ENCODE data around the gene TLR8. TPM values are rescaled to one million over a fixed set of nuclear protein-coding genes. Genes with fewer than 3 reads are reported as not detected.

TLR8 gene
- total RNA-seq (3.1 TPM), polyA plus RNA-seq (ENCODE audit: insufficient read depth, low read depth, low replicate concordance) (not detected)
- long read RNA-seq, donor 1, result 0 reads
- long read RNA-seq, donor 2, result 0 reads
- long read RNA-seq, donor 3, result 0 reads
- long read RNA-seq, donor 4, result 0 reads
- long read RNA-seq, donor 5, result 0 reads
- long read RNA-seq, donor 6, full-length matches to known transcripts, result 1 of 1 reads
- long read RNA-seq, donor 6, partial matches to known transcripts, result 0 of 1 reads
- long read RNA-seq, donor 6, other reads (novel, unspliced or antisense), result 0 of 1 reads
- long read RNA-seq, donor 7, result 0 reads
- long read RNA-seq, donor 8, result 0 reads
- long read RNA-seq, donor 9, result 0 reads
- long read RNA-seq, donor 10, result 0 reads

- intact Hi-C loops (cut with DNase I), result no loop called here
- FAIRE-seq, result no peak
Measured at GRCh38 chrX:12906046-12906761, at the start of gene TLR8. TSS of gene TLR8 (plus strand) at chrX:12906620. CDS start at chrX:12906707, 87 bp downstream.

GRCh38 chrX:12865359-12865758 is 41.1 kb upstream of the TLR8 start:
- Histone ChIP-seq H3K4me1 (ENCODE audit: control insufficient read depth in 2 of 3, insufficient read depth in 2 of 3, low read depth in 1 of 3, low read length in 3 of 3) (no peaks in the 10 kb centered on the region), H3K9me3 (ENCODE audit: control insufficient read depth in 2 of 3, insufficient read depth in 1 of 3, low read length in 3 of 3) (no peaks in the 10 kb centered on the region), H3K27me3 (ENCODE audit: control insufficient read depth, insufficient read depth, low read length) (no peaks in the 10 kb centered on the region), H3K9ac (ENCODE audit: low read length in 3 of 3) (no peak overlapping the region), H3K36me3 (ENCODE audit: control insufficient read depth in 2 of 3, insufficient read depth in 3 of 3, low read length in 3 of 3) (no peaks in the 10 kb centered on the region), H3K27ac (ENCODE audit: low read depth in 2 of 2, low read length in 2 of 2) (no peak overlapping the region), H3K4me3 (ENCODE audit: low read length in 3 of 3) (no peak overlapping the region)
- intact Hi-C loops (cut with DNase I), result no loop called here
- TF ChIP-seq CTCF (IDR thresholded peaks at IDR 0.05; ENCODE audit: borderline replicate concordance, extremely low read depth, insufficient read depth), result no peak
- no peak for DNase-seq
- FAIRE-seq, result no peak

More at GRCh38 chrX:12906046-12906761, at the start of gene TLR8:
- Histone ChIP-seq H3K9me3 (ENCODE audit: control insufficient read depth in 2 of 3, insufficient read depth in 1 of 3, low read length in 3 of 3) (no peaks in the 10 kb centered on the region), H3K36me3 (ENCODE audit: control insufficient read depth in 2 of 3, insufficient read depth in 3 of 3, low read length in 3 of 3) (no peaks in the 10 kb centered on the region), H3K27me3 (ENCODE audit: control insufficient read depth, insufficient read depth, low read length) (peaks cover 2% of the 10 kb centered on the region), H3K4me3 (ENCODE audit: low read length in 3 of 3) (no peak within 1 kb of the TSS), H3K27ac (ENCODE audit: low read depth in 2 of 2, low read length in 2 of 2) (no peak within 1 kb of the TSS), H3K4me1 (ENCODE audit: control insufficient read depth in 2 of 3, insufficient read depth in 2 of 3, low read depth in 1 of 3, low read length in 3 of 3) (no peaks in the 10 kb centered on the region), H3K9ac (ENCODE audit: low read length in 3 of 3) (no peak within 1 kb of the TSS)
- no peak for DNase-seq
- no peak for TF ChIP-seq CTCF (IDR thresholded peaks at IDR 0.05; ENCODE audit: borderline replicate concordance, extremely low read depth, insufficient read depth)

GRCh38 chrX:12866451-12867377 is 39.7 kb upstream of the TLR8 start, which contains the start of gene TLR7:
TSS of gene TLR7 (plus strand) at chrX:12867072. CDS start at chrX:12867579, 507 bp downstream.
- Histone ChIP-seq H3K27ac (ENCODE audit: low read depth in 2 of 2, low read length in 2 of 2) (no peak within 1 kb of the TSS), H3K9ac (ENCODE audit: low read length in 3 of 3) (no peak within 1 kb of the TSS), H3K4me3 (ENCODE audit: low read length in 3 of 3) (no peak within 1 kb of the TSS), H3K4me1 (ENCODE audit: control insufficient read depth in 2 of 3, insufficient read depth in 2 of 3, low read depth in 1 of 3, low read length in 3 of 3) (no peaks in the 10 kb centered on the region), H3K36me3 (ENCODE audit: control insufficient read depth in 2 of 3, insufficient read depth in 3 of 3, low read length in 3 of 3) (no peaks in the 10 kb centered on the region), H3K27me3 (ENCODE audit: control insufficient read depth, insufficient read depth, low read length) (no peaks in the 10 kb centered on the region), H3K9me3 (ENCODE audit: control insufficient read depth in 2 of 3, insufficient read depth in 1 of 3, low read length in 3 of 3) (no peaks in the 10 kb centered on the region)
- no peak for FAIRE-seq
- no peak for TF ChIP-seq CTCF (IDR thresholded peaks at IDR 0.05; ENCODE audit: borderline replicate concordance, extremely low read depth, insufficient read depth)
- no peak for DNase-seq
- intact Hi-C loops (cut with DNase I), result no loop called here
